Activated T-cell treated with anti-CD3 and anti-CD28 coated beads, Interleukin-2, amount 50 U/mL, for 24 hours (primary cell): ENCODE results near the gene AQP3.
"Not testable (repeated sequence)": the region's sequence is repeated elsewhere in the genome, so short reads cannot be mapped to it uniquely, and the experiment has no call there.

Experiments used
- DNase-seq: peaks from one replicate; pipeline ENCODE4 v3.0.0-alpha.2; 2020
- H3K27ac Mint-ChIP-seq: 2 replicates; pipeline ENCODE4 v1.8.0; 2020; ENCODE audit warnings: mild to moderate bottlenecking, mixed read lengths
- H3K27me3 Mint-ChIP-seq: 2 replicates; pipeline ENCODE4 v1.8.0; 2020; ENCODE audit warnings: mixed read lengths
- H3K36me3 Mint-ChIP-seq: 2 replicates; pipeline ENCODE4 v1.8.0; 2020; ENCODE audit warnings: low read depth, mixed read lengths
- H3K4me1 Mint-ChIP-seq: 2 replicates; pipeline ENCODE4 v1.8.0; 2020; ENCODE audit warnings: low read depth, mixed read lengths
- H3K4me3 Mint-ChIP-seq: 2 replicates; pipeline ENCODE4 v1.8.0; 2020; ENCODE audit warnings: mild to moderate bottlenecking, moderate library complexity, mixed read lengths
- H3K9me3 Mint-ChIP-seq: 2 replicates; pipeline ENCODE4 v1.8.0; 2020; ENCODE audit warnings: mixed read lengths

AQP3 gene

GRCh38 chr9:33425128-33425533 lies 22.3 kb downstream of the AQP3 start:
- H3K27me3 Mint-ChIP-seq: no peaks in the 10 kb centered on the region
- H3K27ac Mint-ChIP-seq: no peak overlapping the region
- no peaks in the 10 kb centered on the region for H3K9me3 Mint-ChIP-seq
- no peak for DNase-seq
- peaks cover 7% of the 10 kb centered on the region for H3K4me1 Mint-ChIP-seq
- no peak overlapping the region for H3K4me3 Mint-ChIP-seq
- no peaks in the 10 kb centered on the region for H3K36me3 Mint-ChIP-seq

GRCh38 chr9:33424492-33424891 lies 22.9 kb downstream of the AQP3 start:
- H3K4me1 Mint-ChIP-seq, H3K27ac Mint-ChIP-seq, H3K27me3 Mint-ChIP-seq, H3K9me3 Mint-ChIP-seq, H3K36me3 Mint-ChIP-seq, H3K4me3 Mint-ChIP-seq, DNase-seq: not testable (repeated sequence)

- not testable (repeated sequence) for H3K4me3 Mint-ChIP-seq, H3K9me3 Mint-ChIP-seq, H3K27me3 Mint-ChIP-seq, H3K36me3 Mint-ChIP-seq, DNase-seq, H3K4me1 Mint-ChIP-seq, H3K27ac Mint-ChIP-seq
Observed at GRCh38 chr9:33424043-33424442, 23.4 kb downstream of the AQP3 start.

- Mint-ChIP-seq H3K27ac (no peak overlapping the region), H3K9me3 (no peaks in the 10 kb centered on the region), H3K36me3 (no peaks in the 10 kb centered on the region), H3K27me3 (no peaks in the 10 kb centered on the region), H3K4me1 (peaks cover 40% of the 10 kb centered on the region), H3K4me3 (no peak overlapping the region)
- no peak for DNase-seq
Observed at GRCh38 chr9:33419708-33420303, 27.6 kb downstream of the AQP3 start.

GRCh38 chr9:33418090-33418489 lies 29.3 kb downstream of the AQP3 start:
- no peak for DNase-seq
- Mint-ChIP-seq H3K27ac (no peak overlapping the region), H3K4me3 (no peak overlapping the region), H3K27me3 (no peaks in the 10 kb centered on the region), H3K9me3 (no peaks in the 10 kb centered on the region), H3K36me3 (no peaks in the 10 kb centered on the region), H3K4me1 (peaks cover 50% of the 10 kb centered on the region)

GRCh38 chr9:33416996-33417395 lies 30.4 kb downstream of the AQP3 start:
- Mint-ChIP-seq H3K27ac (peak overlapping the region; percentile 66), H3K4me1 (peaks cover 50% of the 10 kb centered on the region), H3K9me3 (no peaks in the 10 kb centered on the region), H3K27me3 (no peaks in the 10 kb centered on the region), H3K4me3 (no peak overlapping the region), H3K36me3 (no peaks in the 10 kb centered on the region)
- DNase-seq: peak; percentile 43

GRCh38 chr9:33415501-33416038 lies 31.8 kb downstream of the AQP3 start:
- Mint-ChIP-seq H3K27ac (peak overlapping the region; percentile 92), H3K27me3 (no peaks in the 10 kb centered on the region), H3K4me3 (peak overlapping the region; percentile 44), H3K4me1 (peaks cover 50% of the 10 kb centered on the region), H3K36me3 (no peaks in the 10 kb centered on the region), H3K9me3 (no peaks in the 10 kb centered on the region)
- peak; percentile 90 for DNase-seq

- Mint-ChIP-seq H3K4me1 (peaks cover 45% of the 10 kb centered on the region), H3K36me3 (no peaks in the 10 kb centered on the region)
Observed at GRCh38 chr9:33414889-33415500, 32.4 kb downstream of the AQP3 start.

GRCh38 chr9:33414268-33414667 lies 33.1 kb downstream of the AQP3 start:
- H3K4me3 Mint-ChIP-seq: no peak overlapping the region
- DNase-seq: no peak
- no peaks in the 10 kb centered on the region for H3K27me3 Mint-ChIP-seq
- peaks cover 45% of the 10 kb centered on the region for H3K4me1 Mint-ChIP-seq
- H3K27ac Mint-ChIP-seq: peak overlapping the region; percentile 71
- no peaks in the 10 kb centered on the region for H3K9me3 Mint-ChIP-seq
- H3K36me3 Mint-ChIP-seq: no peaks in the 10 kb centered on the region

More at GRCh38 chr9:33414889-33415500, 32.4 kb downstream of the AQP3 start:
- peak; percentile 32 for DNase-seq
- Mint-ChIP-seq H3K9me3 (no peaks in the 10 kb centered on the region), H3K4me3 (peak overlapping the region; percentile 44), H3K27ac (peak overlapping the region; percentile 92), H3K27me3 (no peaks in the 10 kb centered on the region)

GRCh38 chr9:33408087-33408486 lies 39.3 kb downstream of the AQP3 start:
- Mint-ChIP-seq H3K9me3 (no peaks in the 10 kb centered on the region), H3K4me1 (peaks cover 5% of the 10 kb centered on the region), H3K36me3 (no peaks in the 10 kb centered on the region), H3K27ac (no peak overlapping the region), H3K27me3 (no peaks in the 10 kb centered on the region), H3K4me3 (no peak overlapping the region)
- no peak for DNase-seq

- Mint-ChIP-seq H3K27me3 (no peaks in the 10 kb centered on the region), H3K27ac (no peak overlapping the region), H3K4me3 (no peak overlapping the region), H3K4me1 (peaks cover 5% of the 10 kb centered on the region), H3K36me3 (no peaks in the 10 kb centered on the region), H3K9me3 (no peaks in the 10 kb centered on the region)
- no peak for DNase-seq
Observed at GRCh38 chr9:33407061-33407460, 40.3 kb downstream of the AQP3 start.

GRCh38 chr9:33404788-33405362 lies 42.5 kb downstream of the AQP3 start:
- Mint-ChIP-seq H3K4me1 (peaks cover 5% of the 10 kb centered on the region), H3K36me3 (no peaks in the 10 kb centered on the region)
- no peak for DNase-seq

GRCh38 chr9:33403941-33404787 lies 43.2 kb downstream of the AQP3 start:
- peak overlapping the region; percentile 41 for H3K27ac Mint-ChIP-seq
- no peak overlapping the region for H3K4me3 Mint-ChIP-seq
- H3K9me3 Mint-ChIP-seq: no peaks in the 10 kb centered on the region
- no peaks in the 10 kb centered on the region for H3K27me3 Mint-ChIP-seq
- H3K4me1 Mint-ChIP-seq: peaks cover 5% of the 10 kb centered on the region
- H3K36me3 Mint-ChIP-seq: no peaks in the 10 kb centered on the region
- no peak for DNase-seq

More at GRCh38 chr9:33404788-33405362, 42.5 kb downstream of the AQP3 start:
- Mint-ChIP-seq H3K4me3 (no peak overlapping the region), H3K9me3 (no peaks in the 10 kb centered on the region), H3K27me3 (no peaks in the 10 kb centered on the region), H3K27ac (peak overlapping the region; percentile 41)

GRCh38 chr9:33402371-33402770 lies 45.0 kb downstream of the AQP3 start, which contains the start of gene AQP7:
AQP7 (minus strand) TSS chr9:33402568; CDS start chr9:33401262, 1,306 bp downstream.
- H3K27ac Mint-ChIP-seq, H3K4me3 Mint-ChIP-seq, H3K27me3 Mint-ChIP-seq: not testable (repeated sequence)

More at GRCh38 chr9:33402371-33402770, 45.0 kb downstream of the AQP3 start, which contains the start of gene AQP7:
- not testable (repeated sequence) for DNase-seq, H3K36me3 Mint-ChIP-seq, H3K4me1 Mint-ChIP-seq, H3K9me3 Mint-ChIP-seq
